Measurements from ENCODE around the gene SCNN1G. TPM values are rescaled to one million over a fixed set of nuclear protein-coding genes. Genes with fewer than 3 reads are reported as not detected.

SCNN1G gene
- total and polyA plus RNA-seq, 5 donors, result 0.05 TPM; not detected in 4

DNA sequence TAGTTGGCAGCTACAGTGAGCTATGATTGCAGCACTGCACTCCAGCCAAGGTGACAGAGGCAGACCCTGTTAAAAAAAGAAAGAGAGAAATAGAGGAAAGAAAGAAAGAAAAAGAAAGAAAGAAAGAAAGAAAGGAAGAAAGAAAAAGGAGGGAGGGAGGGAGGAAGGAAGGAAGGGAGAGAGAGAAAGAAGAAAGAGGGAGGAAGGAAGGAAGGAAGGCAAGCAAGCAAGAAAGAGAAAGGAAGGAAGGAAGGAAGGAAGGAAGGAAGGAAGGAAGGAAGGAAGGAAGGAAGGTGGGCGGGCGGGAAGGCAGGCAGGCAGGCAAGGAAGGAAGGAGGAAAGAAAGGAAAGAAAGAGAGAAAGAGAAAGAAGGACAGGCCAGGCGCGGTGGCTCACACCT, 1.0 kb upstream of the SCNN1G start:
- no peak for DNase-seq
- intact Hi-C loops (cut with DNase I), result loop anchor here in 2 of 4 donors (5.0 kb wide), 1 partner anchor 251 kb away; no protein-coding TSS in a partner anchor
- WGBS, result 91% methylated on average over 4 of the region's 4 CpGs
- H3K27ac ChIP-seq (ENCODE audit: low read length), result no peak overlapping the region
- peaks cover 7% of the 10 kb centered on the region for H3K4me1 ChIP-seq (ENCODE audit: control insufficient read depth, insufficient read depth, low read length)
- H3K9me3 ChIP-seq (ENCODE audit: control insufficient read depth, low read length), result no peaks in the 10 kb centered on the region
- H3K4me3 ChIP-seq (ENCODE audit: low read length), result no peak overlapping the region
- ATAC-seq, result no peak
- no peaks in the 10 kb centered on the region for H3K27me3 ChIP-seq (ENCODE audit: control insufficient read depth, insufficient read depth)

DNA sequence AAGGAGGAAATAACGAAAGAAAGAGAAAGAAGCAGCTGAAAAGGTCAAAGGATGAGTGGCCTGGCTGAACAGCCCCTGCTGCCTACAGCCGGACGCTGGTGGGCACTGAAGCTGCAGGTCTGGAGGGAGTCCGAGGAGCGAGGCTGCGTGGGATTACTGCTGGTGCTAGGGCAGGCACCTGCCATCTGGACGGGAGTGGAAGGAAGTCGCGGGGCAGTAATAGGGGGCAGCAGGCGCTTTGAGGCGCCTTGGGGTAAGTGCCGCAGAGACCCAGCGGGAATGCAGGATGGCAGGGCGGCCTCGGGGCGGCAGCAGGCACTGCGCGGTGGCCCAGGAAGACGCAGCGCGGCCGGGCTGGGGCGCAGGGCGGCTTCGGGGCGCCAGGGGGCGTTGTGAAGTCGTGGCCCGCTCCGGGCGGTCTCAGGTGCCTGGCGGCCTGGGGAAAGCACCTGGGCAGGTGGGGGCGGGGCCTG, 303 bp upstream of the SCNN1G start:
- Histone ChIP-seq H3K27ac (ENCODE audit: low read length) (no peak overlapping the region), H3K27me3 (ENCODE audit: control insufficient read depth, insufficient read depth) (no peaks in the 10 kb centered on the region), H3K4me1 (ENCODE audit: control insufficient read depth, insufficient read depth, low read length) (peaks cover 7% of the 10 kb centered on the region), H3K9me3 (ENCODE audit: control insufficient read depth, low read length) (no peaks in the 10 kb centered on the region), H3K4me3 (ENCODE audit: low read length) (peak overlapping the region; percentile 33)
- WGBS, result 4% methylated on average over 33 of the region's 33 CpGs
- ATAC-seq (peak; percentile 94 to 96), DNase-seq (peak; percentile 66 to 89 (median 88))
- intact Hi-C loops (cut with DNase I), result loop anchor here in 3 of 4 donors (2.0 to 5.0 kb wide), 2 partner anchors 250 to 253 kb away; no protein-coding TSS in a partner anchor

GRCh38 chr16:23183543-23183862, 958 bp downstream of the SCNN1G start:
- Histone ChIP-seq H3K27ac (ENCODE audit: low read length) (no peak overlapping the region), H3K9me3 (ENCODE audit: control insufficient read depth, low read length) (no peaks in the 10 kb centered on the region), H3K4me1 (ENCODE audit: control insufficient read depth, insufficient read depth, low read length) (peaks cover 7% of the 10 kb centered on the region), H3K27me3 (ENCODE audit: control insufficient read depth, insufficient read depth) (no peaks in the 10 kb centered on the region), H3K4me3 (ENCODE audit: low read length) (no peak overlapping the region)
- ATAC-seq, result no peak
- WGBS, result 20% methylated on average over 4 of the region's 4 CpGs
- intact Hi-C loops (cut with DNase I), result loop anchor here in 3 of 4 donors (2.0 to 5.0 kb wide), 2 partner anchors 249 to 251 kb away; no protein-coding TSS in a partner anchor
- DNase-seq, result no peak

- no peak overlapping the region for H3K4me3 ChIP-seq (ENCODE audit: low read length)
- H3K27ac ChIP-seq (ENCODE audit: low read length), result no peak overlapping the region
- ATAC-seq, result peak in 1 of 2 donors; percentile 58
- H3K27me3 ChIP-seq (ENCODE audit: control insufficient read depth, insufficient read depth), result no peaks in the 10 kb centered on the region
- no peak for DNase-seq
- 22% methylated on average over 11 of the region's 11 CpGs for WGBS
- H3K4me1 ChIP-seq (ENCODE audit: control insufficient read depth, insufficient read depth, low read length), result peaks cover 7% of the 10 kb centered on the region
- intact Hi-C loops (cut with DNase I), result loop anchor here in 1 of 4 donors (5.0 kb wide), 1 partner anchor 247 kb away; no protein-coding TSS in a partner anchor
- H3K9me3 ChIP-seq (ENCODE audit: control insufficient read depth, low read length), result no peaks in the 10 kb centered on the region
Observed at GRCh38 chr16:23185656-23186055, 3.1 kb downstream of the SCNN1G start.

GRCh38 chr16:23186171-23186570, 3.6 kb downstream of the SCNN1G start:
- ATAC-seq (no peak), DNase-seq (no peak)
- WGBS, result 64% methylated on average over 24 of the region's 24 CpGs
- Histone ChIP-seq H3K9me3 (ENCODE audit: control insufficient read depth, low read length) (no peaks in the 10 kb centered on the region), H3K4me1 (ENCODE audit: control insufficient read depth, insufficient read depth, low read length) (peaks cover 7% of the 10 kb centered on the region), H3K27ac (ENCODE audit: low read length) (no peak overlapping the region), H3K4me3 (ENCODE audit: low read length) (no peak overlapping the region), H3K27me3 (ENCODE audit: control insufficient read depth, insufficient read depth) (no peaks in the 10 kb centered on the region)
- intact Hi-C loops (cut with DNase I), result loop anchor here in 1 of 4 donors (5.0 kb wide), 1 partner anchor 246 kb away; no protein-coding TSS in a partner anchor

GRCh38 chr16:23187341-23187740, 4.8 kb downstream of the SCNN1G start:
- DNase-seq, result no peak
- no peak overlapping the region for H3K27ac ChIP-seq (ENCODE audit: low read length)
- ATAC-seq, result no peak
- intact Hi-C loops (cut with DNase I), result loop anchor here in 1 of 4 donors (5.0 kb wide), 1 partner anchor 245 kb away; no protein-coding TSS in a partner anchor
- WGBS, result 66% methylated on average over 3 of the region's 3 CpGs
- H3K4me1 ChIP-seq (ENCODE audit: control insufficient read depth, insufficient read depth, low read length), result peaks cover 7% of the 10 kb centered on the region
- H3K27me3 ChIP-seq (ENCODE audit: control insufficient read depth, insufficient read depth), result no peaks in the 10 kb centered on the region
- H3K9me3 ChIP-seq (ENCODE audit: control insufficient read depth, low read length), result no peaks in the 10 kb centered on the region
- H3K4me3 ChIP-seq (ENCODE audit: low read length), result no peak overlapping the region

- ATAC-seq (no peak), DNase-seq (no peak)
- Histone ChIP-seq H3K4me3 (ENCODE audit: low read length) (no peak overlapping the region), H3K9me3 (ENCODE audit: control insufficient read depth, low read length) (no peaks in the 10 kb centered on the region), H3K27me3 (ENCODE audit: control insufficient read depth, insufficient read depth) (no peaks in the 10 kb centered on the region), H3K27ac (ENCODE audit: low read length) (no peak overlapping the region), H3K4me1 (ENCODE audit: control insufficient read depth, insufficient read depth, low read length) (no peaks in the 10 kb centered on the region)
- intact Hi-C loops (cut with DNase I), result loop anchor here in 1 of 4 donors (5.0 kb wide), 1 partner anchor 243 kb away; no protein-coding TSS in a partner anchor
- 89% methylated on average over 2 of the region's 2 CpGs for WGBS
Observed at GRCh38 chr16:23188911-23189310, 6.4 kb downstream of the SCNN1G start.

- H3K27ac ChIP-seq (ENCODE audit: low read length), result peak overlapping the region; percentile 18
- H3K9me3 ChIP-seq (ENCODE audit: control insufficient read depth, low read length), result no peaks in the 10 kb centered on the region
- no peak overlapping the region for H3K4me3 ChIP-seq (ENCODE audit: low read length)
- no peak for DNase-seq
- H3K27me3 ChIP-seq (ENCODE audit: control insufficient read depth, insufficient read depth), result no peaks in the 10 kb centered on the region
- 48% methylated on average over 9 of the region's 9 CpGs for WGBS
- peak in 1 of 2 donors; percentile 40 for ATAC-seq
- peaks cover 7% of the 10 kb centered on the region for H3K4me1 ChIP-seq (ENCODE audit: control insufficient read depth, insufficient read depth, low read length)
- intact Hi-C loops (cut with DNase I), result no loop called here
Observed at GRCh38 chr16:23194497-23195221, 12.1 kb downstream of the SCNN1G start.

DNA sequence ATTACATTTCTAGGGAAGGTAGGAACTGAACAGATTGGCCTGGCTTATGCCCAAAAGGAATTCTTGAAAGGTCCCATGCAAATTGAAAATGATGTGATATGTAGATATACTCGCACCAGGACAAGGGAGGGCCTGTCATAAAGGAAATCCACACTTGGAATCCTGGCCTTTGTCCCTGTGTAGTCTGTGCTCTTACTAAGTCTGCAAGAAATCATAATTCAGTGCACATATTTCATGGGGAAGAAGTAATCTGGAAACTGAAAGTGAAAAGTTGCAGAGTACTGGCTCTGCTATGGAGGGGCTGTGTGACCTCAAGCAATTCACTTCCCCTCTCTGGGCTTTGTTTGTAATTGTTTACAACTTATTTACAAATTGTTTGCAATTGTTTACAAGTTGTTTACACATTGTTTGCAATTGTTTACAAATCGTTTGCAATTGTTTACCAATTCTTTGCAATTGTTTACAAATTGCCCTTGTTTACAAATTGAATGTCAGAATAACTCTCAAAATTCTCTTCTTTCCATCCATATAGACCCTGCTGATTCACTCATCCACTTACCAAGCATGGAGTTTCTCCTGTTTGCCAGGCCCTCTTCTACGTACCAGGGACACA, 12.9 kb downstream of the SCNN1G start:
- ATAC-seq, result peak in 1 of 2 donors; percentile 54
- no peak for DNase-seq
- Histone ChIP-seq H3K9me3 (ENCODE audit: control insufficient read depth, low read length) (no peaks in the 10 kb centered on the region), H3K27ac (ENCODE audit: low read length) (no peak overlapping the region), H3K4me1 (ENCODE audit: control insufficient read depth, insufficient read depth, low read length) (peaks cover 7% of the 10 kb centered on the region), H3K27me3 (ENCODE audit: control insufficient read depth, insufficient read depth) (no peaks in the 10 kb centered on the region), H3K4me3 (ENCODE audit: low read length) (no peak overlapping the region)
- intact Hi-C loops (cut with DNase I), result no loop called here
- 46% methylated on average over 3 of the region's 3 CpGs for WGBS

- DNase-seq, result no peak
- Histone ChIP-seq H3K27ac (ENCODE audit: low read length) (no peak overlapping the region), H3K4me3 (ENCODE audit: low read length) (no peak overlapping the region), H3K4me1 (ENCODE audit: control insufficient read depth, insufficient read depth, low read length) (peaks cover 7% of the 10 kb centered on the region), H3K9me3 (ENCODE audit: control insufficient read depth, low read length) (no peaks in the 10 kb centered on the region), H3K27me3 (ENCODE audit: control insufficient read depth, insufficient read depth) (no peaks in the 10 kb centered on the region)
- ATAC-seq, result no peak
- WGBS, result 53% methylated on average over 5 of the region's 5 CpGs
- intact Hi-C loops (cut with DNase I), result no loop called here
Observed at GRCh38 chr16:23196539-23196938, 14.0 kb downstream of the SCNN1G start.

DNA sequence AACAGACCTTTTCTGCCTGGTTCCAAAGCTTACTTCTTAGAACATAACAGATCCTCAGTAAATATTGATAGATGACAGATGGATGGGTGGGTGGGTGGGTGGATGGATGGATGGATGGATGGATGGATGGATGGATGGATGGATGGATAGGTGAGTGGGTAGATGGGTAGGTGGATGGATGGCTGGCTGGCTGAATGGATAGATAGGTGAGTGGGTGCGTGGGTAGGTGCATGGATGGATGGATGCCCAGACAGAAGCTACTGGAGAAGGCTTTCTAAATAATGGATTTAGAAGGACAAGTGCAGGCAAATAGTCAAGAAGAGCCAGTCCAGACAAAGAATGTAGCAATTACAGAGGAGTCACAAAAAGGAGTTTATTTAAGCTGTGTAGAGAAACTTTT, 19.6 kb downstream of the SCNN1G start:
- ATAC-seq, result no peak
- intact Hi-C loops (cut with DNase I), result no loop called here

More for the DNA sequence above, 19.6 kb downstream of the SCNN1G start:
- no peaks in the 10 kb centered on the region for H3K27me3 ChIP-seq (ENCODE audit: control insufficient read depth, insufficient read depth)
- H3K4me3 ChIP-seq (ENCODE audit: low read length), result no peak overlapping the region
- 85% methylated on average over 1 of the region's 1 CpG for WGBS
- H3K4me1 ChIP-seq (ENCODE audit: control insufficient read depth, insufficient read depth, low read length), result no peaks in the 10 kb centered on the region
- no peak overlapping the region for H3K27ac ChIP-seq (ENCODE audit: low read length)
- DNase-seq, result no peak
- no peaks in the 10 kb centered on the region for H3K9me3 ChIP-seq (ENCODE audit: control insufficient read depth, low read length)

Data from right cardiac atrium (tissue), 5 donors.